Smooth muscle cell (in vitro differentiated cells): Measurements from ENCODE around the gene HMG20A. TPM values are rescaled to one million over a fixed set of nuclear protein-coding genes. Genes with fewer than 3 reads are reported as not detected.

ENCODE experiments used
- DNase-seq: peaks from one replicate; lab custom pipeline; 2025; ENCODE audit not compliant: unreplicated experiment; lab: John Stamatoyannopoulos, UW
- H2AFZ ChIP-seq: fragments of 200-600 bp; sonication (generic); 2 replicates; pipeline ENCODE4 v1.6.0; 2016; ENCODE audit warnings: antibody characterized with exemption, low read depth, mild to moderate bottlenecking
- H3F3A ChIP-seq: fragments of 200-600 bp; sonication (generic); 2 replicates; pipeline ENCODE4 v1.6.0; 2017; ENCODE audit warnings: antibody characterized with exemption, low read depth
- H3K27ac ChIP-seq: fragments of 200-600 bp; sonication (generic); 2 replicates; pipeline ENCODE4 v1.5.1; 2016; ENCODE audit warnings: low read depth, mild to moderate bottlenecking
- H3K27me3 ChIP-seq: fragments of 200-600 bp; sonication (generic); 2 replicates; pipeline ENCODE4 v1.6.1; 2016; ENCODE audit warnings: low read depth, mild to moderate bottlenecking
- H3K36me3 ChIP-seq: fragments of 200-600 bp; sonication (generic); 2 replicates; pipeline ENCODE4 v1.5.1; 2016; ENCODE audit warnings: low read depth
- H3K4me1 ChIP-seq: fragments of 200-600 bp; sonication (generic); 2 replicates; pipeline ENCODE4 v1.5.1; 2016; ENCODE audit warnings: low read depth
- H3K4me2 ChIP-seq: fragments of 200-600 bp; sonication (generic); 2 replicates; pipeline ENCODE4 v1.6.0; 2016; ENCODE audit warnings: mild to moderate bottlenecking
- H3K4me3 ChIP-seq: fragments of 200-600 bp; sonication (generic); 2 replicates; pipeline ENCODE4 v1.5.1; 2016; ENCODE audit warnings: mild to moderate bottlenecking
- H3K79me2 ChIP-seq: fragments of 200-600 bp; sonication (generic); 2 replicates; pipeline ENCODE4 v1.6.0; 2016; ENCODE audit warnings: low read depth, mild to moderate bottlenecking
- H3K9ac ChIP-seq: fragments of 200-600 bp; sonication (generic); 2 replicates; pipeline ENCODE4 v1.6.0; 2016; ENCODE audit warnings: low read depth
- H3K9me3 ChIP-seq: fragments of 200-600 bp; sonication (generic); replicated peaks from 2 replicates; pipeline ENCODE4 v1.5.1; 2016; ENCODE audit warnings: low read depth
- H4K20me1 ChIP-seq: fragments of 200-600 bp; sonication (generic); 2 replicates; pipeline ENCODE4 v1.6.0; 2016; ENCODE audit warnings: low read depth
- CTCF ChIP-seq: fragments of 200-600 bp; sonication (generic); IDR thresholded peaks from 2 replicates; pipeline ENCODE4 v1.5.1; 2017; ENCODE audit warnings: borderline replicate concordance, mild to moderate bottlenecking, antibody characterized with exemption; ENCODE audit not compliant: insufficient read depth, poor library complexity, severe bottlenecking
- WGBS: methylation state at CpG from one replicate; pipeline ENCODE4 v1.1.7; 2016; ENCODE audit warnings: low lambda C conversion rate; 5-methylcytosine and 5-hydroxymethylcytosine counted together
- polyA plus RNA-seq: library from polyadenylated mRNA; unstranded; fragments of >200 nt; fragmentation: Nextera tagmentation; extraction: Ambion mirVana; gene quantifications from 2 replicates; pipeline ENCODE4 v1.2.1, GENCODE V29; 2016
- total RNA-seq: library from RNA; depleted of rRNA; stranded (reverse); fragments of >200 nt; gene quantifications from 2 replicates; pipeline ENCODE4 v1.2.3, GENCODE V29; 2014

HMG20A gene
- total and polyA plus RNA-seq, 2 experiments from 2014 or later: 20.5 to 40.3 TPM

- no peaks in the 10 kb centered on the region for H3K79me2 ChIP-seq
- WGBS: 92% methylated on average over 5 of the region's 5 CpGs
- no peak overlapping the region for H3K4me3 ChIP-seq
- no peaks in the 10 kb centered on the region for H3K27me3 ChIP-seq
- no peak overlapping the region for H3K27ac ChIP-seq
- no peaks in the 10 kb centered on the region for H3K9me3 ChIP-seq
- no peak for DNase-seq
- peaks cover under 1% of the 10 kb centered on the region for H3K36me3 ChIP-seq
- no peaks in the 10 kb centered on the region for H3F3A ChIP-seq
- no peak overlapping the region for H2AFZ ChIP-seq
- H3K4me1 ChIP-seq: no peaks in the 10 kb centered on the region
- no peak overlapping the region for H3K9ac ChIP-seq
- TF ChIP-seq CTCF: no peak
- H4K20me1 ChIP-seq: no peaks in the 10 kb centered on the region
- no peak overlapping the region for H3K4me2 ChIP-seq
Observed at GRCh38 chr15:77475898-77476297, 55.2 kb downstream of the HMG20A start.

- no peaks in the 10 kb centered on the region for H3K27me3 ChIP-seq
- WGBS: 96% methylated on average over 1 of the region's 1 CpG
- no peak overlapping the region for H3K4me2 ChIP-seq
- H4K20me1 ChIP-seq: no peaks in the 10 kb centered on the region
- no peak overlapping the region for H3K27ac ChIP-seq
- no peaks in the 10 kb centered on the region for H3K4me1 ChIP-seq
- H3K36me3 ChIP-seq: no peaks in the 10 kb centered on the region
- no peaks in the 10 kb centered on the region for H3K9me3 ChIP-seq
- no peaks in the 10 kb centered on the region for H3F3A ChIP-seq
- H3K9ac ChIP-seq: no peak overlapping the region
- no peaks in the 10 kb centered on the region for H3K79me2 ChIP-seq
- TF ChIP-seq CTCF: no peak
- DNase-seq: no peak
- H3K4me3 ChIP-seq: no peak overlapping the region
- H2AFZ ChIP-seq: no peak overlapping the region
Observed at GRCh38 chr15:77476995-77477394, 56.3 kb downstream of the HMG20A start.

GRCh38 chr15:77478051-77478450 is 57.4 kb downstream of the HMG20A start:
- no peaks in the 10 kb centered on the region for H3K79me2 ChIP-seq
- H3K4me2 ChIP-seq: no peak overlapping the region
- no peaks in the 10 kb centered on the region for H3K9me3 ChIP-seq
- H3K9ac ChIP-seq: no peak overlapping the region
- no peaks in the 10 kb centered on the region for H3K27me3 ChIP-seq
- 95% methylated on average over 8 of the region's 8 CpGs for WGBS
- peaks cover 9% of the 10 kb centered on the region for H3K4me1 ChIP-seq
- TF ChIP-seq CTCF: no peak
- H4K20me1 ChIP-seq: no peaks in the 10 kb centered on the region
- no peak overlapping the region for H3K4me3 ChIP-seq
- H3F3A ChIP-seq: no peaks in the 10 kb centered on the region
- H3K27ac ChIP-seq: no peak overlapping the region
- no peak for DNase-seq
- H2AFZ ChIP-seq: no peak overlapping the region
- no peaks in the 10 kb centered on the region for H3K36me3 ChIP-seq

GRCh38 chr15:77479015-77479414 is 58.3 kb downstream of the HMG20A start:
- Histone ChIP-seq H3K9me3 (no peaks in the 10 kb centered on the region), H4K20me1 (no peaks in the 10 kb centered on the region)
- WGBS: 40% methylated on average over 3 of the region's 3 CpGs

More at GRCh38 chr15:77479015-77479414, 58.3 kb downstream of the HMG20A start:
- peak overlapping the region; percentile 20 for H3K27ac ChIP-seq
- H3F3A ChIP-seq: no peaks in the 10 kb centered on the region
- H3K36me3 ChIP-seq: no peaks in the 10 kb centered on the region
- DNase-seq: no peak
- H3K4me1 ChIP-seq: peaks cover 15% of the 10 kb centered on the region
- H2AFZ ChIP-seq: no peak overlapping the region
- H3K9ac ChIP-seq: no peak overlapping the region
- H3K79me2 ChIP-seq: no peaks in the 10 kb centered on the region
- no peak for TF ChIP-seq CTCF
- no peaks in the 10 kb centered on the region for H3K27me3 ChIP-seq
- no peak overlapping the region for H3K4me2 ChIP-seq
- H3K4me3 ChIP-seq: no peak overlapping the region
